GM12878 (cell line): Measurements from ENCODE around the gene G6PC1.

Source experiments
- BACH1 ChIP-seq: fragments of 450-650 bp; IDR thresholded peaks from 2 replicates; pipeline ENCODE4 v1.6.1; 2017; ENCODE audit warnings: mild to moderate bottlenecking, borderline replicate concordance
- CTCF ChIP-seq, 3 experiments: IDR thresholded peaks in 2 of 3; conservative IDR thresholded peaks in 1 of 3; 2 replicates each; pipeline ENCODE4 v1.5.1; 2011; ENCODE audit warnings: low read depth in 3 of 3, low read length in 3 of 3, mild to moderate bottlenecking in 3 of 3, control low read depth in 2 of 3, moderate library complexity in 2 of 3, inconsistent platforms in 1 of 3, mixed read lengths in 1 of 3; ENCODE audit not compliant: control insufficient read depth in 2 of 3, insufficient read depth in 1 of 3; ENCODE audit errors: extremely low read depth in 1 of 3
- EP300 ChIP-seq, 2 experiments: fragments of 150-350 bp in 1 of 2; IDR thresholded peaks; 2 replicates each; pipeline ENCODE4 v1.6.1; 2011 to 2012; ENCODE audit warnings: low read depth in 2 of 2, low read length in 2 of 2, borderline replicate concordance in 1 of 2, improper control_type of control experiment in 1 of 2, inconsistent platforms in 1 of 2; ENCODE audit not compliant: control insufficient read depth in 1 of 2
- MAX ChIP-seq: IDR thresholded peaks from 2 replicates; pipeline ENCODE4 v1.6.1; 2012; ENCODE audit warnings: low read depth, low read length, improper control_type of control experiment
- MYC ChIP-seq: IDR thresholded peaks from 2 replicates; pipeline ENCODE4 v1.6.1; 2011; ENCODE audit warnings: mild to moderate bottlenecking, low read length, moderate library complexity, inconsistent platforms; ENCODE audit not compliant: insufficient read depth, insufficient replicate concordance, insufficient read length, severe bottlenecking
- POLR2A ChIP-seq: IDR thresholded peaks from 2 replicates; pipeline ENCODE4 v1.6.1; 2011; ENCODE audit warnings: low read depth, mild to moderate bottlenecking, low read length
- ZNF687 ChIP-seq: fragments of 450-650 bp; IDR thresholded peaks from 2 replicates; pipeline ENCODE4 v1.6.1; 2017; ENCODE audit warnings: mild to moderate bottlenecking, moderate library complexity

- TF ChIP-seq MAX (no peak), CTCF (IDR thresholded peaks at IDR 0.05 in 2 of 3, conservative IDR thresholded peaks at IDR 0.05 in 1 of 3; ENCODE audit: control insufficient read depth in 2 of 3, extremely low read depth in 1 of 3, insufficient read depth in 1 of 3, low read depth in 3 of 3, low read length in 3 of 3) (no peak), EP300 (IDR thresholded peaks at IDR 0.05; ENCODE audit: borderline replicate concordance in 1 of 2, control insufficient read depth in 1 of 2, low read depth in 2 of 2, low read length in 2 of 2) (no peak), BACH1 (no peak), POLR2A (no peak), MYC (no peak), ZNF687 (no peak)
Measured at GRCh38 chr17:42895185-42895555, 5.4 kb upstream of the G6PC1 start.
